Mesenchymal stem cell (in vitro differentiated cells and primary cell): ENCODE measurements around the gene NHEJ1.

Experiments used
- DNase-seq: peaks from one replicate; pipeline ENCODE4 v3.0.0-alpha.2; 2013
- H2AFZ ChIP-seq: one replicate; pipeline ENCODE4 v1.6.1; 2013; ENCODE audit warnings: low read depth, mild to moderate bottlenecking, control low read depth, inconsistent platforms, low read length, moderate library complexity
- H2AK5ac ChIP-seq: 2 replicates; pipeline ENCODE4 v1.6.1; 2013; ENCODE audit warnings: low read length, moderate library complexity, mild to moderate bottlenecking, inconsistent platforms; ENCODE audit not compliant: severe bottlenecking
- H2BK120ac ChIP-seq: one replicate; pipeline ENCODE4 v1.6.1; 2013; ENCODE audit warnings: low read depth, mild to moderate bottlenecking, inconsistent platforms, low read length, moderate library complexity
- H2BK12ac ChIP-seq, 2 experiments: one replicate each; pipeline ENCODE4 v1.6.1; 2013; ENCODE audit warnings: inconsistent platforms in 2 of 2, low read length in 2 of 2, mild to moderate bottlenecking in 2 of 2, moderate library complexity in 2 of 2, control low read depth in 1 of 2
- H2BK15ac ChIP-seq: one replicate; pipeline ENCODE4 v1.6.1; 2013; ENCODE audit warnings: mild to moderate bottlenecking, low read depth, inconsistent platforms; ENCODE audit not compliant: poor library complexity, severe bottlenecking
- H2BK5ac ChIP-seq: 2 replicates; pipeline ENCODE4 v1.6.1; 2013; ENCODE audit warnings: low read depth, mild to moderate bottlenecking, low read length, control low read depth, inconsistent platforms; ENCODE audit not compliant: poor library complexity, severe bottlenecking
- H3K14ac ChIP-seq, 2 experiments: one replicate each; pipeline ENCODE4 v1.6.1; 2013; ENCODE audit warnings: inconsistent platforms in 2 of 2, low read length in 2 of 2, control low read depth in 1 of 2, mild to moderate bottlenecking in 1 of 2, moderate library complexity in 1 of 2
- H3K18ac ChIP-seq, 2 experiments: one replicate each; pipeline ENCODE4 v1.6.1; 2013; ENCODE audit warnings: inconsistent platforms in 2 of 2, low read length in 2 of 2, control low read depth in 1 of 2, low read depth in 1 of 2, mild to moderate bottlenecking in 1 of 2
- H3K23ac ChIP-seq, 2 experiments: one replicate each; pipeline ENCODE4 v1.6.1; 2013; ENCODE audit warnings: inconsistent platforms in 2 of 2, low read length in 2 of 2, mild to moderate bottlenecking in 2 of 2, moderate library complexity in 2 of 2, control low read depth in 1 of 2
- H3K27ac ChIP-seq: 2 replicates; pipeline ENCODE4 v1.5.1; 2013; ENCODE audit warnings: mild to moderate bottlenecking, moderate library complexity, low read length, control low read depth, inconsistent platforms; ENCODE audit not compliant: poor library complexity, severe bottlenecking
- H3K27me3 ChIP-seq, 2 experiments: 2 replicates each; pipeline versions ENCODE4 v1.6.1 to v1.7.0; 2013; ENCODE audit warnings: low read length in 2 of 2, mild to moderate bottlenecking in 2 of 2, moderate library complexity in 2 of 2, control low read depth in 1 of 2, inconsistent platforms in 1 of 2; ENCODE audit not compliant: control insufficient read depth in 1 of 2, insufficient read depth in 1 of 2
- H3K36me3 ChIP-seq, 2 experiments: 2 replicates each; pipeline versions ENCODE4 v1.6.1 to v1.7.0; 2013; ENCODE audit warnings: low read length in 2 of 2, control low read depth in 1 of 2, inconsistent platforms in 1 of 2, low read depth in 1 of 2, mild to moderate bottlenecking in 1 of 2; ENCODE audit not compliant: insufficient read depth in 2 of 2, control insufficient read depth in 1 of 2
- H3K4ac ChIP-seq, 2 experiments: one replicate each; pipeline ENCODE4 v1.6.1; 2013; ENCODE audit warnings: inconsistent platforms in 2 of 2, low read length in 2 of 2, mild to moderate bottlenecking in 2 of 2, moderate library complexity in 2 of 2, control low read depth in 1 of 2, low read depth in 1 of 2
- H3K4me1 ChIP-seq: 2 replicates; pipeline ENCODE4 v1.6.1; 2013; ENCODE audit warnings: low read depth, low read length, control low read depth; ENCODE audit not compliant: control insufficient read depth, insufficient read depth
- H3K4me2 ChIP-seq: 2 replicates; pipeline ENCODE4 v1.6.1; 2013; ENCODE audit warnings: low read length, mild to moderate bottlenecking, inconsistent platforms; ENCODE audit not compliant: poor library complexity, severe bottlenecking
- H3K4me3 ChIP-seq, 2 experiments: 2 replicates each; pipeline versions ENCODE4 v1.5.1 to v1.7.0; 2013; ENCODE audit warnings: low read length in 2 of 2, mild to moderate bottlenecking in 2 of 2, control low read depth in 1 of 2, low read depth in 1 of 2; ENCODE audit not compliant: insufficient read depth in 1 of 2
- H3K79me1 ChIP-seq: replicated peaks from 2 replicates; pipeline ENCODE4 v1.6.1; 2013; ENCODE audit warnings: mild to moderate bottlenecking, control low read depth, low read length, inconsistent platforms; ENCODE audit not compliant: poor library complexity, severe bottlenecking
- H3K9ac ChIP-seq: 2 replicates; pipeline ENCODE4 v1.7.0; 2013; ENCODE audit warnings: mild to moderate bottlenecking, low read length, moderate library complexity
- H3K9me3 ChIP-seq: 2 replicates; pipeline ENCODE4 v1.7.0; 2013; ENCODE audit warnings: mild to moderate bottlenecking, low read length; ENCODE audit not compliant: control insufficient read depth
- H4K8ac ChIP-seq: one replicate; pipeline ENCODE4 v1.6.1; 2013; ENCODE audit warnings: inconsistent platforms, mild to moderate bottlenecking, low read length, moderate library complexity
- H4K91ac ChIP-seq: one replicate; pipeline ENCODE4 v1.6.1; 2013; ENCODE audit warnings: mild to moderate bottlenecking, low read length, inconsistent platforms
- WGBS: methylation state at CpG from one replicate; pipeline ENCODE4 v1.1.7; 2013; ENCODE audit warnings: mixed read lengths; 5-methylcytosine and 5-hydroxymethylcytosine counted together

Gene NHEJ1

GRCh38 chr2:219133976-219134375 lies 26.6 kb downstream of the NHEJ1 start:
- H3K9me3 ChIP-seq: no peaks in the 10 kb centered on the region
- 95% methylated on average over 3 of the region's 4 CpGs for WGBS
- H2BK120ac ChIP-seq: no peak overlapping the region
- no peak overlapping the region for H4K8ac ChIP-seq
- H3K27ac ChIP-seq: no peak overlapping the region
- H3K18ac ChIP-seq: no peak overlapping the region
- no peak for DNase-seq
- H3K4me1 ChIP-seq: no peaks in the 10 kb centered on the region
- H3K14ac ChIP-seq: no peak overlapping the region
- H3K36me3 ChIP-seq: peaks cover 0 to 11% of the 10 kb centered on the region in 2 experiments
- no peak overlapping the region for H2BK5ac ChIP-seq
- H2AFZ ChIP-seq: no peak overlapping the region
- no peak overlapping the region for H2BK15ac ChIP-seq
- no peak overlapping the region for H3K4me3 ChIP-seq
- H3K4me2 ChIP-seq: no peak overlapping the region
- H4K91ac ChIP-seq: no peak overlapping the region
- H3K4ac ChIP-seq: no peak overlapping the region
- no peaks in the 10 kb centered on the region for H3K79me1 ChIP-seq
- H3K23ac ChIP-seq: no peak overlapping the region
- no peak overlapping the region for H3K9ac ChIP-seq
- no peak overlapping the region for H2BK12ac ChIP-seq
- H3K27me3 ChIP-seq: no peaks in the 10 kb centered on the region
- H2AK5ac ChIP-seq: no peak overlapping the region

GRCh38 chr2:219131744-219132143 lies 28.9 kb downstream of the NHEJ1 start:
- Histone ChIP-seq H3K14ac (no peak overlapping the region), H3K23ac (no peak overlapping the region), H3K9ac (no peak overlapping the region)

GRCh38 chr2:219131327-219131726 lies 29.3 kb downstream of the NHEJ1 start:
- no peak overlapping the region for H2BK12ac ChIP-seq
- no peak overlapping the region for H3K27ac ChIP-seq
- no peaks in the 10 kb centered on the region for H3K9me3 ChIP-seq
- no peak overlapping the region for H3K4me3 ChIP-seq
- H2BK120ac ChIP-seq: no peak overlapping the region
- no peak overlapping the region for H3K14ac ChIP-seq
- no peak overlapping the region for H3K23ac ChIP-seq
- no peak overlapping the region for H2BK15ac ChIP-seq
- no peaks in the 10 kb centered on the region for H3K27me3 ChIP-seq
- H3K4ac ChIP-seq: no peak overlapping the region
- H3K36me3 ChIP-seq: no peaks in the 10 kb centered on the region
- H3K18ac ChIP-seq: no peak overlapping the region
- H2BK5ac ChIP-seq: no peak overlapping the region
- H4K91ac ChIP-seq: no peak overlapping the region
- H4K8ac ChIP-seq: no peak overlapping the region
- DNase-seq: no peak
- 97% methylated on average over 3 of the region's 3 CpGs for WGBS
- no peak overlapping the region for H3K9ac ChIP-seq
- peaks cover 1% of the 10 kb centered on the region for H3K79me1 ChIP-seq
- no peak overlapping the region for H2AK5ac ChIP-seq
- H2AFZ ChIP-seq: no peak overlapping the region
- H3K4me1 ChIP-seq: no peaks in the 10 kb centered on the region
- H3K4me2 ChIP-seq: no peak overlapping the region

More at GRCh38 chr2:219131744-219132143, 28.9 kb downstream of the NHEJ1 start:
- Histone ChIP-seq H3K79me1 (peaks cover 1% of the 10 kb centered on the region), H3K4me3 (no peak overlapping the region), H2BK12ac (no peak overlapping the region), H3K4me2 (no peak overlapping the region), H3K36me3 (no peaks in the 10 kb centered on the region), H4K8ac (no peak overlapping the region), H3K4me1 (no peaks in the 10 kb centered on the region), H4K91ac (no peak overlapping the region), H3K27ac (no peak overlapping the region), H2AFZ (no peak overlapping the region), H2AK5ac (no peak overlapping the region), H3K4ac (no peak overlapping the region), H2BK120ac (no peak overlapping the region), H3K18ac (no peak overlapping the region), H2BK5ac (no peak overlapping the region), H3K27me3 (no peaks in the 10 kb centered on the region), H2BK15ac (no peak overlapping the region), H3K9me3 (no peaks in the 10 kb centered on the region)
- 92% methylated on average over 3 of the region's 4 CpGs for WGBS
- DNase-seq: no peak

GRCh38 chr2:219129589-219129988 lies 31.0 kb downstream of the NHEJ1 start:
- 98% methylated on average over 14 of the region's 16 CpGs for WGBS
- no peak overlapping the region for H3K4me3 ChIP-seq

More at GRCh38 chr2:219129589-219129988, 31.0 kb downstream of the NHEJ1 start:
- no peak overlapping the region for H3K9ac ChIP-seq
- H3K14ac ChIP-seq: no peak overlapping the region
- H3K23ac ChIP-seq: no peak overlapping the region
- no peaks in the 10 kb centered on the region for H3K36me3 ChIP-seq
- H3K27me3 ChIP-seq: no peaks in the 10 kb centered on the region
- H2BK12ac ChIP-seq: no peak overlapping the region
- H2BK120ac ChIP-seq: no peak overlapping the region
- H3K4me2 ChIP-seq: no peak overlapping the region
- no peaks in the 10 kb centered on the region for H3K9me3 ChIP-seq
- H3K79me1 ChIP-seq: peaks cover 1% of the 10 kb centered on the region
- H4K8ac ChIP-seq: no peak overlapping the region
- H3K4ac ChIP-seq: no peak overlapping the region
- no peak overlapping the region for H2AK5ac ChIP-seq
- no peak for DNase-seq
- no peak overlapping the region for H3K27ac ChIP-seq
- peaks cover 8% of the 10 kb centered on the region for H3K4me1 ChIP-seq
- H3K18ac ChIP-seq: no peak overlapping the region
- H4K91ac ChIP-seq: peak overlapping the region; percentile 80
- H2BK5ac ChIP-seq: no peak overlapping the region
- H2BK15ac ChIP-seq: no peak overlapping the region
- no peak overlapping the region for H2AFZ ChIP-seq
